Measurements from ENCODE around the gene ITGA3.

Gene ITGA3

DNA sequence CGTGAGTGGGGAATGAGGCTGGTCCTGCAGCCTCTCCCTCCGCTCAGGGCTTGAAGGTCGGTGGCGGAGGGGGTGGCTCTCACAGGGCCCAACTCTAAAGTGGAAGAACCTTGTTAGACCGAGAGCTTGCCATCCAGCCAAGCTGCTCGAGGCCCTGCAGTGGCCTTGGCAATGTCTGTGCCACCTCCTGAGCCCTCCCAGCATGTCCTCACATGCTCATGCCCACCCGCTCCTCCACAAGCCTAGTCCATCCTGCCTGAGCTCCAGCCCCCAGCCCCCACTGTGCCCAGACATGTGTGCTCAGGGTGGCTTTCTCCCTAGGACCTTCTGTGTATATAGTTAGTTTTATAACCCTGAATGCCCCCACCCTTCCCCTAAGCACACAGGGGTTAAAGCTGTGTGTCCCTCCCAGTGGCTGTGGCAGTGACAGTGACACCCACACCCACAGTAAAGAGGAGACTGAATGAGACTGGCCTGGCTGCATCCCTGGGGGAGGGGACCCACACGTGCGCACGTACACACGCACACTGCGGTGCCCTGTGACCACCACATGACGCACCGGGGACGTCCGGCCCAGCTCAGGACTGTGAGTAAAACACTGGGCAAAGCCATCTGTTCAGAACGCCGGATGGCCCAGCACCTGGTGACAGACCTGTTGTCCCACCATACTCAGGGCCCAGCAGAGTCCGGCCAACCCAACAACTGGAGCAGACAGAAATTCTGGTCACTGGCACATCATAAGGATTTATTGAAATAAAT lies 54.9 kb downstream of the ITGA3 start:
- DNase-seq (ENCODE audit: low read depth), result no peak

DNA sequence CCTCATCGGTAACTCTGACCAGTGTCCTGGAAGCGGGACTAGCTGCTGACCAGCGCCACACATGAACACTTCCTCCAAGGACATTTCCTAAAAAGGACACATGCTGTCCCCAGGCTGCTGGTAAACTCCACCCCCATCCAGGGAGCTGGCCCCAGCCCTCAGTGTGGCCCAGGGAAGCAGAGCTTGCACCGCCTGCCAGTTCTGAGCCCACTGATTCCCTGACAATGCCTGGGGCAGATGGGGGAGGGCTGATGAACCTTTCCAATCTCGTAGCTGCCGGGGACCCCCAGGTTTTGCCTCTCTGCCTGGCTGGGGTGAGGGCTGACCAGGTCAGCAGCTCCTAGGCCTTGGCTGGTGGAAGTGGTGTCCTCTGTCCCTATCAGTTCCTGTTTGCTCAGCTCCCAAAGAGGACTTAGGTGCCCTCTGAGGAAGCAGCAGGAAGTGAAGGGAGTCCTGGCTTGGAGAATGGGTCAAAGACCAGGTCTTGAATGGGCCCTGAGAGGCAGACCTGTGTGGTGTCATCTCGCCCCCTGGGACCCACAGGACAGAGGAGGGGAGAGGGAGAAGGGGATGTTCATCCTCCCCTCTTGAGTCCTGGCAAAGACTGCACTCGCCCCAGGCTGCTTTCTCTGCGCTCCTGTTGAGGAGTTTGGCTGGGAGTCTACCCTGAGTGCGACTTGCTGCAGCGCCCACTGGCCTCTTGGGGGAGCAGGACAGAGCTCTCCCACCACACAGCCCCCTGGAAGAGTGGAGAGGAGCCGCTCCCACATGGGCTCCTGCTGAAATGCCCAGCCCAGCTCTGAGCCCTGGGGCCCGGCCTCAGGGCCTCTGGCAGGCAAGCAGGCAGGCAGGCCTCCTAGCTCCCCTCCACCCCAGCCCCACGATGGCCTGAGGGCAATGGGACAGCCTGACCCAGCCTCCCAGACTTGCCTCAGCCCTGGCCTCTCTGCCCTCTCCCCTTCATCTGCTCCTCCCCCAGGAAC lies 56.1 kb downstream of the ITGA3 start:
- no peak for DNase-seq (ENCODE audit: low read depth)

DNA sequence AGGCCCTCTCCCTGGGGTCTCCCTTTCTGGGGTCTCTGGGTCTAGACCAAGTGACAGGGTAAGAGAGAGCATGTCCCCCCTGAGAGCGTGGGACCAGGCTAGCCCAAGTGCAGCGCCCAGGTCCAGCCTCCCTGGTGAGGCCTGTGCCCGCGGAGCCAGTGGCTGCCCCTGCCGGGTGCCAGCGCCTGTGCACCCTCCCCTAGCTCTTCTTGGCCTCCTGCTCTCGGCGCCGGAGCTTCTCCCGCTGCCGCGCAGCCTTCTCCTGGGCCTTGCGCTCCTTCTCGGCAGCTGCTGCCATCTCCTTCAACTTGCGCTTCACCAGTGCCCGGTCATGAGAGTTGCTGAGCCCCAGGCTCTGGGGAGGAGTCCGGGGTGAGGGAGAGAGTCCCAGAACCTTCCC lies 56.8 kb downstream of the ITGA3 start:
- no peak for DNase-seq (ENCODE audit: low read depth)

DNA sequence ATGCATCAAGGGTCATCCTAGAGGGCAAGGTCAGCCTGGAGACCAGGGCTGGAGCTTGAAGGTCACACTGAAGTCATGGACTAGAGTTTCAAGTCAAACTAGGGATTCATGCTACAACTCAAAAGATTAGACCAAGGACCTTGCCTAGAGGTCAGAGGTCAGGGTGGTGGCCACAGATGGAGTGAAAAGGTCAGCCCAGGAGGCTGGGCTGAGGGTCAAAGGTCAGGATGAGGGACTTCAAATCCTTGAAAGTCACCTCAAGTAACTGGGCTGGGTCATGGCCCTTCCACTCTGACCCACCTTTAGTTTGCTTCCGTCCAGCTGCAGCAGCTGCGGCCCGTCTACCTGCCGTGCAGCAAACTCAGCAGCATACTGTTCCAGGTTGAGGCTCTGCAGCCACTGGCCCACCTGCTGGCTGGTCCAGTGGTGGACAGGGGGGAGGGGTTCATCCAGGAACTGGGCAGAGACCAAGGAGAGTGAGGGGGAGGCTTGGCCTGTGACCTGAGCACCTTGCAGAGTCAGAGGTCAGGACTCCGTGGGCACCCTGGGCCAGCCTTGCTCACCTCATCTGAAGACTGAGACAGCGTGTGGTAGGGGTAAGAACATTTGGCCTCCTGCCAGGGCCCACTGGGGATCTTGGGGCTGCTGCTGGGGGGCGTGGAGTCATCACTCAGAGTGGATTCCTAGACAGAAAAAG lies 57.9 kb downstream of the ITGA3 start:
- no peak for DNase-seq (ENCODE audit: low read depth)

DNA sequence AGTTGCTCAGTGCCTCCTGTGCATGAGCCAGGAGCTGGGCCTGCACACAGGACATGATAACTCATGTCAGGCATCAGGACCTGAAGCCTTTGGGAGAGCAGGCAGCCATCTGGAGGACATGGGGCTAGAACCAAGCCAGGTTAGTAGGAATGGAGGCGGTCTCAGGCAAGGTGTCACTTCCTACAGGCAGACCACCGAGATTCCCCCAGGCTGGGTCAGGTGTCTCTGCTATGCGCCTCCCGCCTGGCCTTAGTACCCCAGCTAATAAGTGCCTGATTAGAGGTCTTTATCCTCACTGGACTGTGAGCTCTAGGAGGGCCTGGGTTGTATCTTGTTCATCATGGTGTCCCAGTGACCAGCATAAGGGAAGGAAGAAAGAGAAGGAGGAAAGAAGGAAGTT lies 58.5 kb downstream of the ITGA3 start:
- DNase-seq (ENCODE audit: low read depth), result no peak

DNA sequence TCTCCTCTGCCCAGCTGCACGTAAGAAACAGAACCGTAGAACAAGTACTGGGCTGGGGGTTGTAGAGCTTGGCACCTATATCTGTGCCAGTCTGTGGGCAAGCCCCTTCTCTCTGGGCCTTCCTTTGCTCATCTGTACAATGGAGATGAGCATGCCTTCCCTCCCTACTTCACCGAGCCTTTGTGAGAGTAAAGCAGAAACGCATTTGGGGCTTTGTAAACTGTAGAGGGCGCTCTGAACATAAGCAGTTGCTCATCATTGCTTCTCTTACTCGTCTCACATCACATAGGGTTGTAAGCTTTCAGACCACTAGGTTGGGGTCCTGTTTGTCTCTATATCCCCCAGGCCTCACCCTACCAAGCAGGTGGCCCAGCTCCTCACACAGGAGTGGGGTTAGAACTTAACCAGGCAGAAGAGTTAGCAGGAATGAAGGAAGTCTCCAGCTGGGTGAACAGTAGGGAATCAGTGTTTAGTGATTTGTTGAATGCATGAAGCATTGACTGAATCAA lies 59.0 kb downstream of the ITGA3 start:
- no peak for DNase-seq (ENCODE audit: low read depth)

DNA sequence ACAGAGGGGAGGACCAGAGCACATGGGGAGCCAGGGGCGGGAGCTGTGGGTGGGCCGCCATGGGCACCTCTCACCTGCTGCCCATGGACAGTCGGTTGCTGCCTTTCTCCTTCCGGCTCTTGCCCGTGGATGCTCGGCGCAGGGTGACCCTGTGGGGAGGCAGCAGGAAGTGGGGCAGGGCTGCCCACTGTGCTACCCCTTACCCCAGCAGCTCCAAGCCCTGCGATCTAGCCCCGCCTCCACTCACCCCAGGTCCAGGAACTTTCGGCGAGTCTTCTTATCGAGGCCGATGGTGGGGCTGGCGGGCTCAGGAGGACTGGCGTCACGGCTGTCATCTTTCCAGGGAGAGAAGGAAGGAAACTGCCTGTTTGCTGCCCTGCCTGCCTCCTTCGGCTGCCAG lies 59.8 kb downstream of the ITGA3 start:
- DNase-seq (ENCODE audit: low read depth), result no peak

DNA sequence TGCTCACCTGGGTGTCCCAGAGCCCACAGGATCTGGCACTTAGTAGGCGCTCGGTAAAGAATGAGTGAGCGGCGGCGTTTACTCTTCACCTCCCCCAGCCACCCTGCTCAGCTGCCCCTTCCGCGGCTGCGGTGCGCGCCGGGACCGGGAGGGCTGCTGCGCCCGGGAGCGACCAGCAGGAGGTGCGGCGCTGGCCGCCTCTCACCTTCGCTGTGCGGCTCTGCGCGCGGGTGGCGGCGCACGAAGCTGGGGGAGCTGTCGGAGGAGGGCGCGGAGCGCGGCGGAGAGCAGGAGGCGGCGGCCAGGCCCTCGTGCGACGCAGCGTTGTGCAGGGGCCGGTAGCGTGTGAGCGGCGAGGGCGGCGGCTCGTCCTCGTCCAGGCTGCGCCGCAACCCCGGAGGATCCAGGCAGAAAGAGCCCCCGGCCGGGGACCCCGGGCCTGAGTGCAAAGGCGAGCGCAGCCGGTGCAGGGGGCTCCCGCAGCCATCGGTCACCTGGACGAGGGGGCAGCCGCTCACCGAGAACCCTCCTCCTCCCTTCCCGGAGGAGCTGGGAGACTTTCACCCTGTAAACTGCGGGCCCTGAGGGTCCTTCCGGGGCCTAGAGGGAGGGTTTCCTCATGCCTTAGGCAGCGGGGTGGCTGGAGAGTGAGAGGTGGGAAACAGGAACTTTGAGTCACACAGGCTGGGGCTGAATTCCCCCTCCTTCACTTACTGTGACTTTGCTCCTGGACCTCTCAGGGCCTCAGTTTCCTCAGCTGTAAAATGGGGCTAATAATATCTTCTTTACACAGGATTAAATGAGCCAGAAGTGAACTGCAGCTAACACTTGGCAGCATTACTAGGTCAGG lies 61.5 kb downstream of the ITGA3 start:
- no peak for DNase-seq (ENCODE audit: low read depth)

DNA sequence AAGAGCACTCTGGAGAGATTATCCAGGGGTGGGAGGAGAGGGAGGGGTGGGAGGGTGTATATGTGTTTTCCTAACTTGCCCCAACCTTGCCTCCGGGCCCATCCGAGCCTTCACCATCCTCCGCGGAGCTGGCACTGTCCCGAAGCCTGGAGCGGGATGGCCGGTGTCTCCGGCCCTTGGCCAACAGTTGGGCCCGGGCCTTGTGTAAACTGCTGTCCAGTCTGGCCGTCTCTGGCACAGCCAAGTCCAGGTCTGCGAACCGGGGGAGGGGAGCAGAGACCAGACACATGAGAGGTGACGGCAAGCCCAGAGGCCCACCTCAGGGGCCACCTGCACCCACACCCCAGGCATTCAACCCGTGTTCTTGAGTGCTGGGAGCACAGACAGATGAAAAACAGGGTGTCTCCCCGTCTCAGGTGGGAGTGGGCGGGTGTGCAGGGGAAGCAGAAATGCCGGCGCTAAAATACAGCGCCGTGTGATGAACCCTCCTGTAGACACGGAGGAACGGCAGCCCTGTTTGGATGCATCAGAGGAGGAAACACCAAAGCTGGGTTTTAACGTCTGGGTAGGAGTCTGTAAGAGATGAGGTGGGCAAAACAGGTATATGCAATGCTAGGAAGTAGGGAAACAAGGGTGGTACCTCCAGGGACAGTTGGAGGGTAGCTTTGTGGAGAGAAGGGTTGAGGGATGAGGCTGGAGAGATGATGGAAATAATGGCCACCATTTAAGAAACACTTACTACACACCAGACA lies 62.3 kb downstream of the ITGA3 start:
- no peak for DNase-seq (ENCODE audit: low read depth)

DNA sequence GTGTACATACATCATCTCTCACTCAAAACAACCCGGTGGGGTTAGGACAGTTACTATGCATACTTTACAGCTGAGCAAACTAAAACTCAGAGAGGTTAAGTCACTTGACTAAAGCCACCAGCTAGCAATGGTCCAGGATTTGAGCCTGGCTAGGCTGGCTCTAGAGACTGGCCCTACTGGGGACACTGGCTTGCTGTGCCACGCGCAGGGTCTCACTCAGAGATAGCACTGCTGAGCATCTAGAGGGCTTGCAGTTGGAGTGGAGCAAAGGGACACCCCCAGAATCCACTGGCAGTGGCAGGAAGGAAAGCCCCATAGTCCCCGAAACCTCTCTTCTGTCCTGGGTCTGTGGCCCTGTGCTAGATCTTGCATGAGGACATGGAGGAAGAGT lies 62.9 kb downstream of the ITGA3 start:
- DNase-seq (ENCODE audit: low read depth), result no peak

DNA sequence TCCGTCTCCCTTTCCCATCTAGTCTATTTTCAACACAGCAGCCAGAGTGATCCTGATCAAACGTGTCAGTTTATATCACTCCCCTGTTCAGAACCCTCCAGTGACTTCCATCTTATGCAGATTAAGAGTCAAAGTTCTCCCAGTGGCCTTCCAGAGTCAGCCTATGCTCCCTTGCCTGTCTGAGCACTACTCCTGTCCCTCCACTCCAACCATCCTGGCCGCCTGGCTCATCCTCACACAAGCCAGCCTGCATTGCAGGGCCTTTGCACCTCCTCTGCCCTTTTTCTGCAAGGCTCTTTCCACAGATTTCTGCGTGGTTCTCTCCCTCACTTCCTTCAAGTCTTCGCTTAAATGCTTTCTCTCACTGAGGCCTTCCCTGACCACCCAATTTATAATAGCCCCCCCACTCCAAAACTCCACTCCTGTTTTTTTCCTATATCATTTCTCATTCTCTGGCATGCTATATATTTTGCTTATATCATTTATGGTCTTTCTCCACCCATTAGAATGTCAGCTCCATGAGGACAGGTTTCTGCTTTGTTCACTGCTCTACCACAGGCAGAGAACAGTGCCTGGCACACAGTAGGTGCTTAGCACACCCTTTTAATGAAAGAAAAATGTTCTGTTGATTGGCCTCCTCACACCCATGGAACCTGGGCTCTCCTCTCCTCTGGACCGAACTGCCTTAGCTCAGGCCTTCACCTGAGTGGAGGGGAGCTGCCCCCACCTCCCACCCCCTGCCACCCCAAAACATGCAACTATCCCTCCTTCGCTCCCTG lies 64.8 kb downstream of the ITGA3 start:
- no peak for DNase-seq (ENCODE audit: low read depth)

DNA sequence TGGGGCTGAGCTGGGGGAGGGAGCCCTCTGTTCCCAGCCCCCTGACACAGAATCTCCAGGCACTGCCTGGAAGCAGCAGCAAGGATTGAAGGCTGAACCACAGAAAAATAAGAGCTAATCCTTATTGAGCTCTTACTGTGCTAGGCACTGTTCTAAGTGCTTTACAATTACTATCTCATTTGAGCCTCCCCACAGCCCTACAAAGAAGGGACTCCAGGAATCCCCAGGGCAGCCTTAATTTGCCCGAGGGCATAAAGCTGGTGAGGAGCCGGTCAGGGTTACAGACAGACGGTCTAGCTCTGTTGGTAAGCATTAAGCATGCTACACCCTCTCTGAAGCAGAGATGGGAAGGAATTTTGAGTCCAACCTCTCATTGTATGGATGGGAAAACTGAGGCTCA lies 67.0 kb downstream of the ITGA3 start:
- DNase-seq (ENCODE audit: low read depth), result no peak

DNA sequence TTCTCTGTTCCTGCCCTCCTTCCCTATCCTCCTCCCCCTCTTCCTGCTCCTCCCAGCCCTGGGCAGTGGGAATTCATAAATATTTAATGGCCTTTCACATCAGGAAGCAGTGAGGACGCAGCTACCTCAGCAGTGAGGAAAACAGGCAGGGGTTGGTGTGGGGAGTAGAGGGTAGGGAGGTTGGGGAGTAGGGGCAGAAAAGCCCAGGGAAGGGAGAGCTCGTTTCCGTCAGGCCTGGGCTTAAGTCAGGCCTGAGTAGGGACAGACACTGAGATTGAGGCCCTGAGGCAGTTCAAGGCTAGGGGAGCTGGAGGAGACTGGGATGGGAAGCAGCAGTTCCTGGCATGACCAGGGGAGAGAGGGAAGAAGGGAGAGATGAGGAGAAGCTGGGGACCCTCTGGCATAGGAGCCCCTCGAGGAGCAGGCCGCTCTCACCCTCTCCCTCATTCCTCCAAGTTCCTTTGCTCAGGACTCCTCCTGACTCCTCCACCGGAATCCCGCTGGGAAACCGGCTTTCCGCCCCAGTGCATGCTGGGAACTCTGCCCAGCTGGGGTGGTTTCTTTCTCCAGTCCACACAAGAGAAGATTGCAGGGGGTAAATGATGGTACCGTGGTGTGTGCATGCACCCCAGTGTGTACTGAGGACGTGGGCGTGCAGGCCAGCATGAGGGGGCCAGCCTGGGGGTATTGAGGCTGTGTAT lies 67.9 kb downstream of the ITGA3 start:
- DNase-seq (ENCODE audit: low read depth), result no peak

DNA sequence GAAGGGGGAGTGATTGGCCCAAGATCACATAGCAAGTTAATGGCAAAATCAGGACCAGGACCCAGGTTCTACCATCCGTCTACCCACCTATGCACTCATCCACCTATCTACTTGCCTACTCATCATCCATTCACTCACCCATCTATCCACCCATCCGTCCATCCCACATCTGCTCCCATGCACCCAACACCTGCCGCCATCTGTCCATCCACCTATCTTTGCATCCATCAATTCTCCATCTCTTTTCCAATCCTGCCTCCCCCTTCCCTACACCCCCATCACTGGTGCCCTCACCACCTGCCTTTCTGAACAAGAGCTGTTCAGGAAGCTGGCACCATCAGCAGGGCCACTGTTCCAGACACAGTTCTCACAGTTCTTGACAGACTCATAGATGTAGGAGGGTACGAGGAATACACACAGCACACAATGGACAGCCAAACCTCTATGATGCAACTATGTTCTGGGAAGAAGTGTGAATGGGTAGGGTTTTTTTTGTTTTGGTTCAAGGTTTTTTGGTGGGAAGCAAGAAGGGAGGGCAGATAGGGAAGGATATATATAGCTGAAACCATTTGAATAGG lies 69.6 kb downstream of the ITGA3 start:
- no peak for DNase-seq (ENCODE audit: low read depth)

DNA sequence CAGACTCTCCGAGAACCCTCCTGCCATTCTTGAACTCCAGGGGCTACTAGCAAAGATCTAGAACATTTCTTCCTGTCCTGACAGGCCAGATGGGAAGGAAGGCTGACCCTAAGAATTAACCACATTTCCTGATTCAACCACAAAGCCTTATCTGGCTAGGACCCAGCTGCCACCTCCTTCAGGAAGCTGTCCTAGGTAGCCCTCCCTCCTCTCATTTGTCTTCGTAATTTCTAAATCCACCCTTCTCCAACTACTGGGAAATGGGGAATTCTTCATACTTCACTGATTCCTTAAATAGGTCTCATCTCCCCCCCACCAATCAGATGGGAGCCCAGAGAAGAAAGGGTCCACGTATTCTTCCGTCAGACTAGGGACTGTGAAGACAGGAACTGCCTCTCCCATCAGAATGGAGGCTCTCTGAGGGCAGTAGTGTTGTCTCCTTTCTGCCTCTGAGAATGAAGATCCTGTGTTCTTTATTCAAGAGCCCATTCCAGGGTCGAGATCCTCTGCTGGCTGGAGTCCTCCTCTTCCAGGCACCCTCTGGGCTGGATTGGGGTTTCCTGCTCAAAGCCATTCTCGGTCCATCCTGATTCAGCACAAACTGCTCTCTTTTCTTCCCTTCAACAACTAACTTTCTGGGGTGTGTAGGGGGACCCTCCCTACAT lies 71.9 kb downstream of the ITGA3 start:
- no peak for DNase-seq (ENCODE audit: low read depth)

DNA sequence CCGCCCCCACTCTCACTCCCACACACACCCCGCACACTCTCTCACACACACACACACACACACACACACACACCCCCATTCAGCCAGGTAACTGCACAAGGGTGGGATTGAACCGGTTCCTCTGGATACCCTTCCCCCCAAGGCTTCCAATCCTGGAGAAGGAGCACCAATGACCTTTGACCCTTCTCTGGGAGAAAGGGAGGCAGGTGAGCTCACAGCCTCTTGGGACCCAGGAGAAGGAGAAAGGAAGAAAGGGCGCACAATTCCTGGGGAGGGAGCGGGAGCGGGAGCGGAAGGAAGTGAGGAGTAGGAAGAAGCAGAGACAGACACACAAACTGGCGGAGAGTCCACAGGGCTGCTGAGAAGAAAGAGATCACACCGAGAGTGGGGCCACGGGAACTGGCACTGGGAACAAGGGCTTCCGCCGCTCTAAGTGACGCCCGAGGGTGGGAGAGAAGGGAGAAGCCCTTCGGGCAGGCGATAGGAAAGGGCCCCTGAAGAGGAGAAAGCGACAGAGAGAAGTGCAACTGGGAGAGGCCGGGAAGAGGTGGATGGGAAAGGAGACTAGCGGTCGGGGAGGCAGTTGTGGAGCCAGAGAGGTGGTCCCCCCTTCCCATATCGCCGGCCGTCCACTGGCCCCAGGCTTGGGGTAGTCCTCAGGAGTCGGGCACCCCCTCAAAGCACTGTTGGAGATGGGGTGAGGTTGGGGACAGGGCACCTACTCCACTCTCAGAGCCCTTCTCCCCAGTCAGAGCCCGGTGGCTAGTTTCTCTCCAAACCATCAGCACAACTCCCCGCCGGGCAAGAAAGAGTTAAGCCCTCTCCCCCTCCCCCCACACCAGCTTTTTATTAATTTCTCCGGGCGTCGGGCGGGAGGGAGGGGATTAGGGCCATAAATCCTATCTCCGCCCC lies 72.8 kb downstream of the ITGA3 start:
- no peak for DNase-seq (ENCODE audit: low read depth)

DNA sequence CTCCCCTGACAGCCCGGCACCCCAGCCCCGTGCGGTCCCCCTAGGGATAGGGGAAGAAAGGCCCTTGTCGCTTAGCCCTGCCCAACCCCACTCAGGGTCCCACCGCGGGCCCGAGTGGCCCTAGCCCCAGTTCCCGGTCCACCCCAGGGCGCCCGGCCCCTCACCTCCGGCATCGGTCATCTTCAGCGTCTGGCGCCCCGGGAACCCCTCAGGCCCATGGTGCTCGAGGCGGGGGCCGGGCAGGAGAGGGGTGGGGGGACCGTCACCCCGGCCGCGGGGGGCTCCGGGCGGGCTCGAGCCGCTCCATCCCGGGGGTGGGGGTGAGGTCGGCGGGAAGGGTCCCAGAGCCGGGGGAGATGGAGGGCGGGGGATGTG lies 73.4 kb downstream of the ITGA3 start:
- DNase-seq (ENCODE audit: low read depth), result no peak
